ENCODE data around the gene MERTK.

GRCh38 chr2:112021781-112022231 lies 123.4 kb downstream of the MERTK start:
- TF ChIP-seq, protein P1, sequence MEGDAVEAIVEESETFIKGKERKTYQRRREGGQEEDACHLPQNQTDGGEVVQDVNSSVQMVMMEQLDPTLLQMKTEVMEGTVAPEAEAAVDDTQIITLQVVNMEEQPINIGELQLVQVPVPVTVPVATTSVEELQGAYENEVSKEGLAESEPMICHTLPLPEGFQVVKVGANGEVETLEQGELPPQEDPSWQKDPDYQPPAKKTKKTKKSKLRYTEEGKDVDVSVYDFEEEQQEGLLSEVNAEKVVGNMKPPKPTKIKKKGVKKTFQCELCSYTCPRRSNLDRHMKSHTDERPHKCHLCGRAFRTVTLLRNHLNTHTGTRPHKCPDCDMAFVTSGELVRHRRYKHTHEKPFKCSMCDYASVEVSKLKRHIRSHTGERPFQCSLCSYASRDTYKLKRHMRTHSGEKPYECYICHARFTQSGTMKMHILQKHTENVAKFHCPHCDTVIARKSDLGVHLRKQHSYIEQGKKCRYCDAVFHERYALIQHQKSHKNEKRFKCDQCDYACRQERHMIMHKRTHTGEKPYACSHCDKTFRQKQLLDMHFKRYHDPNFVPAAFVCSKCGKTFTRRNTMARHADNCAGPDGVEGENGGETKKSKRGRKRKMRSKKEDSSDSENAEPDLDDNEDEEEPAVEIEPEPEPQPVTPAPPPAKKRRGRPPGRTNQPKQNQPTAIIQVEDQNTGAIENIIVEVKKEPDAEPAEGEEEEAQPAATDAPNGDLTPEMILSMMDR (IDR thresholded peaks at IDR 0.05), result no peak
- no peak for TF ChIP-seq POLR2A (IDR thresholded peaks at IDR 0.05)
- no peak for TF ChIP-seq POLR2AphosphoS5 (IDR thresholded peaks at IDR 0.05)

Data from gastroesophageal sphincter (tissue), 3 donors.